Ovary (tissue), 3 donors: Measurements from ENCODE around the gene PRKACB.

Experiments used
- CTCF ChIP-seq, 3 donors: fragments of 450-650 bp in 2 of 3; fragments of 200-600 bp in 1 of 3; IDR thresholded peaks; one replicate each; pipeline versions ENCODE4 v1.5.1 to v1.8.0; 2016 to 2022; ENCODE audit warnings: antibody characterized with exemption in 3 of 3, mild to moderate bottlenecking in 1 of 3
- EP300 ChIP-seq: sonication (generic); formaldehyde crosslinking; IDR thresholded peaks from one replicate; pipeline ENCODE4 v1.6.1; 2017; ENCODE audit warnings: antibody characterized with exemption
- donor health status: DM: no; HTN: no; CAD: no.

GRCh38 chr1:84259376-84259775 is 115.3 kb downstream of the PRKACB start:
- TF ChIP-seq CTCF (IDR thresholded peaks at IDR 0.05) (no peak), EP300 (no peak)
